OCI-M2 (cell line): ENCODE measurements around the gene COMMD4.
A peak's percentile ranks its signal among the peaks of the same experiment; 100 is the strongest.
"Not testable (repeated sequence)": the region's sequence is repeated elsewhere in the genome, so short reads cannot be mapped to it uniquely, and the experiment has no call there.

Experiments
- DNase-seq: peaks from one replicate; lab custom pipeline; 2025; ENCODE audit not compliant: unreplicated experiment; lab: John Stamatoyannopoulos, UW

The COMMD4 gene

DNA sequence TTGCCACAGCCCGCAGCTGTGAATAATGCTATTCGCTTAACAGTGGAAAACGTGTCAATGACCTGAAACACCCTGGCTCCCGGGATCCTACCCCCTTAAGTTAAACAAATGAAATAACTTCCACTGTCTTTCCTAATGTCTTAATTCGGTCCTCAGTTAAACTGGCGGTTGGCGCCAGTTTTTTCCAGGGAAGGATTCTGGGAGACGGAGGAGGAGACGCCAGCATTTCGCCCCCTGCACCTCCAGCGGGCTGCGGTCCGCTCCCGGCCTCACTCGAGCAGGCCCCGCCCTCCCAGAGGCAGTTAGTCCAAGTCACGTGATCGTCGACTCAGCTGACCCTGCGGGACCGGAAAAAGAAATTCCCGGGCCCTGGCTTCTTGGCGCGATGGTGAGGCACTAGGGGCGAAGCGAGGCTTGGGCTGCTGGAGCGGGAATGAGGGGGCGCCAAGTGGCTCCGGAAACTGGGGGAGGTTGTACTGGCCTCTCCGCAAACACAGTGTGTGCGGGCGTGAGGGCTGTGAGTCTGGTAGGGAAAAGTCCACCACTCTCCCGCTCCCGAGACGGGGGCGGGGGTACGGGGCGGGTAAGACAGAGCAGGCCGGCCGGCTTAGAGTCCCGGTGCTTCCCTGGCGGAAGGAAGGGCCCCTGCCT lies at the start of gene COMMD4:
Gene COMMD4, plus strand, starts transcription at position 359 of the 651 bp plus-strand sequence. Its CDS starts 27 bp downstream, at position 386.
- DNase-seq = peak; percentile 65

DNA sequence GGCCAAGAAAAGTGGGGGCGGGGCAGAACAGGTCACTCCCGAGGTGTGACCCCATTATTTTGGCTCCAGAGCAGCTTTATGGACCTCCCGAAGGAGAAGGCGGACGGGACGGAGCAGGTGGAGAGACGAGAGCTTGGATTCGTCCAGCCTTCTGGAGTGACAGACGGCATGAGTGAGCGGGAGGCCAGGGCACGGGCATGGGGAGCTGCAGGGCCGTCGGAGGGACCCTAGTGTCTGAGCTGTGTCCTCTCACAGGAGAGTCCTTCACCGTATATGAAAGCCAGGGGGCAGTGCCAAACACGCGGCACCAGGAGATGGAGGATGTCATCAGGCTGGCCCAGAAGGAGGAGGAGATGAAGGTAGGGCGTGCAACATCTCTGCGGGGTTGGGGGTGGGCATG lies 42.2 kb upstream of the COMMD4 start:
- not testable (repeated sequence) for DNase-seq

GRCh38 chr15:75298541-75299310 lies 37.1 kb upstream of the COMMD4 start:
- not testable (repeated sequence) for DNase-seq

DNA sequence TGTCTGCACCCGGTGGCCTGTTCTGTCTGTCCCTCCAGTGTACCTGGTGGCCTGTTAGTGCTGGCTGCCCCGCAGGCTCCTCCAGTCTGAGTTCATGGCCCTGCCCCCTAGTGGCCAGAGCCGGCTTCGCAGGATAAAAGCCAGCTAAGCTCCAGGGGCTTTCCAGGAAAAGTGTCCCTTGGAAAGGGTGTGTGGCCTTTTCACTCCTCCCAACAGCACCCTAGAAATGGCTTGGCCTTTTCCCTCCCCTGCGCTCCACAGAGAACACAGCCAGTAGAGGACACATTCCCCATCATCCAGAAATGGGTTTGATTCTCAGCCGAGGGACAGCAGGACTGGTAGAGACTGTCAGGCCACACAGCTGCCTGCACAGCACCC lies 36.6 kb upstream of the COMMD4 start:
- not testable (repeated sequence) for DNase-seq

DNA sequence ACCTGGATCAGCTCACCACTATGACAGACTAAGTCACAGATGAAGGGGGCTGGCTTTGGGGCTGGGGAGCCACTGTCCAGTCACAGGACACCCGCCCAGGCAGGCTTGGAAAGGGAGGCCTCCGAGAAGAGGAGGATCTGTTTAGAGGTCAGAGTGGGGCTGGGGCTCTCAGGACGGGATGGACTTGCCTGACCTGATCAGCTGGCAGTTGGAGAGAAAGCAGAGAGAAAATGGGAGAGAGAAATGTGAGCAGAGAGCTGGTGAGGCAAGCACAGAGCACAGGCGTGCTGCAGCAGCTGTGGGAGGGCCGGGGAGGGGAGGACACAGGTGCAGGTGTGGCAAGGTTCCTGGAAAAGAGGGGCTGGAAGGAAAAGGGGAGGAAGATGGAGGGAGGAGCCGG lies 35.8 kb upstream of the COMMD4 start:
- not testable (repeated sequence) for DNase-seq

DNA sequence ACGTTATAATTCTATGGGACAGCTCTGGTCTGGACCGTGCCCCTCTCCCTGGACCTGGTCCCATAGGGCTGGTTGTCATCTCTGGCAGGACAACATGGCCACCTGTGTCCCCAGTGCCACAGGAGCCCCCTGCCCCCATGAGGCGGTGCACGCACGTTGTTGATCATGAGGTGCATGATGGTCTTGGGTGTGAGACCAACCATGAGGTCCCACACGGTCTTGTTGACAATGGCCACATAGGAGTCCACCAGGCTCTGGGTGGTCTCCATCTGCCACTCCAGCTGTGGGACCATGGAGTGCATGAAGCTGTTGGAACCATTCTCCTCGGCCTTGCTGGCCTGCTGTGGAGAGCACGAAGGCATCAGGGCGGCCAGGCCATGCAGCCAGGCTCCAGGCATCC lies 33.5 kb upstream of the COMMD4 start:
- no peak for DNase-seq

DNA sequence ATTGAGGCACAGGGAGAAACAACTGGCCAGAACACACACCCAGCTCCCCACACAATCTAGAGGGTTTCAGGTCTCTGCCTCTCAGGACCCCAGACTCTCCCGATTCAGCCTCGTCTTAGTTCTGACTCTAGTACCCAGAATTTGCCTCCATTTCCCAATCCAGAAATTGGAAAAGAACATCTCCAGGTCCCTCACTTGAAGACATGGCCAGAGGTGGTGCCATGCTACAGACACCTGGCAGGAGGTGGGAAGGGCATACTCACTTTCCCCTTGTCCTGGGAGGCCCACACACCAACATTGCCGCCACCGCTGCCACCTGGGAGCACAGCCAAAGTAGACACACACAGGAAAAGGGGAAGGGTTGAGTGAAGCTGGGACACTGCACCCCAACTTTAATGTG lies 33.1 kb upstream of the COMMD4 start:
- DNase-seq = not testable (repeated sequence)

DNA sequence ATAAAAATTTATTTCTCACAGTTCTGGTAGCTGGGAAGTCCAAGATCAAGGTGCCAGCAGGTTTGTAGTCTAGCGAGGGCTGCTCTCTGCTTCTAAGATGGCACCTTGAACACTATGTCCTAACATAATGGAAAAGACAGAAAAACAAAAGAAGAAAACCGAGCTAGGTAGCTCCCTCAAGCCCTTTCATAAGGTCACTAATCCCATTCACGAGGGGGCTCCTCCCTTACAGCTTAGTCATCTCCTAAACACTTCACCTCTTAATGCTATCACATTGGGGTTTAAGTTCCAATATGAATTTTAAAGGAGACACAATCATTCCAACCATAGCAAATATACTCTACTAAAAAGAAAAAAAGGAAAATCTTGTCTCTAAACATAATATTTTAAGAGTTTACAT lies 29.7 kb upstream of the COMMD4 start:
- DNase-seq = no peak

- peak; percentile 2 for DNase-seq
Measured at GRCh38 chr15:75307778-75308390, 28.0 kb upstream of the COMMD4 start.

GRCh38 chr15:75309711-75310110 lies 26.2 kb upstream of the COMMD4 start:
- DNase-seq = no peak

- DNase-seq = not testable (repeated sequence)
Measured at GRCh38 chr15:75312548-75312947, 23.3 kb upstream of the COMMD4 start.

DNA sequence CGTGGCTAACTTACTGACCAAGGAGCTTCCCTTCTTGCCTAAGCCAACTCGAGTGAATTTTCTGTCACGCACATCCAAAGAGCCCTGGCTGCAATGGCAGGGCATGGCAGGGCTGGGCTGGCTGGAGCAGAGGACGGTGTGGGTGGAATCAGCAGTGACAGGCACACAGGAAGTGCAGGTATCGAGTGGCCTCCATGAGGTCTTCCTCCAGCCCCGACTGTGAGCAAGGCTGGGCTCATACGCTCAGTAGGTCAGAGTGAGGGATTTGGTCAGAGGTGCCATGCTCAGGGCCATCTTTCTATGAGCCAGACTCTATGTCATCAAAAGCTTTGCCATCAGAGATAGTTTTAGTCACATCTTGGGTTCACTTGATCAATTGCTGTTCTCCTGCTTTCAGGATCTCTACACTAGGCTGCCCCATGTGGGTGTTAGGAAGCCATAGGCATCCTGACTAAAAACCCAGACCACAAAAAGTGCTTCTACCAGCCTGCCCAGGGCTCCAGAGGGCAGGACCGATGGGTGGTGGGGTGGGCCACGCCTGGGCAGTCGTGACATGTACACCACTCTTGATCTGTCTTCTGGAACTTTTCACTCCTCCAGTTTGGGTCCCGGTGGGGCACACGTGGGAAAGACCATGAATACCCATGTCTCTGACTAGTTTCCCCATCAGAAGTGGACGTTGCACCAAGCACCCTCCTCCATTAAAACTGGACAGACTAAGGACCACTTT lies 22.6 kb upstream of the COMMD4 start:
- DNase-seq = no peak

DNA sequence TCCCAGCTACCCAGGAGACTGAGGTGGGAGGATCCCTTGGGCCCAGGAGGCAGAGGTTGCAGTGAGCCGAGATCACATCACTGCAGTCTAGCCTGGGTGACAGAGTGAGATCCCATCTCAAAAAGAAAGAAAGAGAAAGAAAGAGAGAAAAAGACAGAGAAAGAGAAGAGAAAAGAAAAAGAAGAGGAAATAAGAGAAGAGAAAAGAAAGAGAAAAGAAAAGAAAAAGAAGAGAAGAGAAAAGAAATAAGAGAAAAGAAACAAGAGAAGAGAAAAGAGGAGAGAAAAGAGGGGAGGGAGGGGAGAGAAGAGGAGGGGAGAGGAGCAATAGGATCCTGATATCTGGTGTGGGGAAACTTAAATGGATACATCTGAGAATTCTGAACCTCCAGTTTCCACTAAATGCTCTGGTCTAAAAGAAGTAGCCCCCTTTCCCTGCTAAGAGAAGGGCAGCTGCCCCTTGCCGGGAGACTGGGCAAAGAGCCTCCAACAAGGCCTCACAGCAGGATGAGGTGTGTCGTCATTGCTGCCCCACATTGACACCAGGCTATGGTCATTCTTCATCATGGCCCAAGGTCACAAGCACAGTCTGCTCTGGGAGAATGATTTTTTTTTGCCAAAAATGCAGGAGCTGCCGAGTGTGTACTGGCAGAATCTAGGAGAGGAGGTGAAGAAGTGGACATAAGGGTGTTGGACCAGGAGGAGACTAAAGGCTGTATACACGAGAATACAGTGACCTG lies 21.1 kb upstream of the COMMD4 start:
- no peak for DNase-seq

- DNase-seq = not testable (repeated sequence)
Measured at GRCh38 chr15:75319231-75319897, 16.5 kb upstream of the COMMD4 start.

GRCh38 chr15:75321711-75322110 lies 14.2 kb upstream of the COMMD4 start:
- no peak for DNase-seq

DNA sequence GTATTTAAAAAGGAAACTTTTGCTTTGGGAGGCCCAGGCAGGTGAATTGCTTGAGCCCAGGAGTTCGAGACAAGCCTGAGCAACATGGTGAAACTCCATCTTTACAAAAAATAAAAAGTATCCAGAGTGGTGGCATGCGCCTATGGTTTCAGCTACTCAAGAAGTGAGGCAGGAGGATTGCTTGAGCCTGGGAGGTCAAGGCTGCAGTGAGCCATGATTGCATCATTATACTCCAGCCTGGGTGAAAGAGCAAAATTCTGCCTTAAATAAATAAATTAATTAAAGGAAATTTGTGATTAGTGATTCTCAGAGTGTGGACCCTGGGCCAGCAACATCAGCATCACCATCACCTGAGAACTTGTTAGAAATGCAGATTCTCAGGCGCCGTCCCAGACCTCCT lies 9.9 kb upstream of the COMMD4 start:
- no peak for DNase-seq

DNA sequence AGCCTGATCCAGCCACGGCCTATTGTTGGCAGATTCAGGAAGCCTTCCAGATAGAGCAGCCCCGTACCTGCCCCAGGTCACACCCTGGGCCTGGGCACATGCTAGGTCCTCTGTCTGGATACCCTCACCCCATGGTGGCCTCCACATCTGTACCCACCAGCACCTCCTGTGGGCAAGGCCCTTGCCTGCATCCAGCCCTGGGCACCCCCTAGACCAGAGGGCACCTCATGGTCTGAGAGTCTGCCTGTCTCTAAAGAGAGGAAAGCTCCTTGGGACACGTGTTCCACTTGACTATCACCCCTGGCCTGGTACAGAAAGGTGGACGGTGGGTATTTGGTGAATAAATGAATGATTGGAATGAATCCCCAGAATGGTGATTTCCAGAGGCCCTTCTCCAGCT lies 8.9 kb upstream of the COMMD4 start:
- no peak for DNase-seq

GRCh38 chr15:75327491-75327890 lies 8.4 kb upstream of the COMMD4 start:
- DNase-seq = no peak

DNA sequence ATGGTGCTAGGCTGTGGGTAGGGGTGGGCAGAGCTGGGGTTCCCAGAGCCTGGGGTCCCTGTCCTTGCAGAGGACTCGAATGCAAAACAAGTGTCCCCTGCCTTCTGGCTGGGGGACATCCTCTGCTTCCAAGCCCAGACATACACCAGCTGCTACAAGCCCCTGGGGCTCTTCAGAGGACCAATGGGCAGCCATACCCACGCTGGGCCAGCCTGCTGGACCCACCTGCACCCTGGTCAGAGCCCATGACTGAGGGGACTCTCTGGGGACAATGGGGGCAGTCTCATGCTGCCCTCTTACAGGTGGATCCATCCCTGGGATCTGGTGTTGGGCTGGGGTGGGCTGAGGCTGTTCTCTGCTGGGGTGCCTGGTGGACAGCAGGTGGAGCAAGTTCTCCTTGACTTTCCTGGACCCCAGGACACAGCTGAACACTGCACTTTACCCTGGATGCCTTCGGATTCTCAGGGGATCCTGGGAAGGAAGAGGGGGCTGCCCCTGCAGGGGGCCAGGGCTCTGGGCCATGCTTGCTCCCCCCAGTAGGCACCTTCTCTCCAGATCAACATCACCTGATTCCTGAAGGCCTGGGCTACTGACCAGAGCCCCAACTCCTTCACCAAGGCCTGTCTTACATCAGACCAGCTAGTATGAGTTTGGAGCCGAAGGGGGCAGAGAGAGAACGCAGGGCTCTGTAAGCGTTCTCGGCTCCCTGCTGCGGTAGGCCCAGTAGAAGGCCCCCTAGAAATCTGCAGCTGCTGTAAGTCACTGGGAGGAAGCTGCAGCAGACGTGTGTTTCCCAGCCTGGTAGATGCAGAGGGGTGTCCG lies 7.2 kb upstream of the COMMD4 start:
- DNase-seq = no peak
